Measurements from ENCODE around the gene SOX14.

Gene SOX14

DNA sequence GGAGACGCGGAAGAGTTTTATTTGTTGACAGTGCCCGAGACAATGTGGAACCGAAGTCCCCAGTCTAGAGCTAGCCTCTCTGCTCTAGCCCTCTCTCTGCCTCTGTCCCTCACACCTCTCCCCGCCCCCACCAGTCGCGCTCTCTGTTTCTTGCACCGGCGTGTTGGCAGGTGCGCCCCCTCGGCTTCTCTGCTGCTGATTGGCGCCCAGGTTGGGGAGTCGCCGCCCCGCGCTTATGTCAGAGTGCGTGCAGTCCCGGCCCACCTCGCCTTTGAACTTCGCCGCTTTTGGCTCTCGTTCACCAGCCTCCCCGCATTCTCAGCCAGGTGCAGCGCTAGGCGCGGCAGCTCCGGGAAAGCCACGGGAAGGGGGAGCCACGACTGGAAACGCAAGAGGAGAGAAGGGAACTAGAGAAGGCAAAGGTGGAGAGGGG lies at the start of gene SOX14:
SOX14 (plus strand) TSS at position 315 of the 433 bp plus-strand sequence. CDS start 470 bp downstream, outside the sequence.
- H3K9me3 Mint-ChIP-seq, result no peaks in the 10 kb centered on the region
- peaks cover 14 to 29% of the 10 kb centered on the region in 2 donors for H3K4me1 Mint-ChIP-seq
- peaks cover 76 to 96% of the 10 kb centered on the region in 2 donors for H3K27me3 Mint-ChIP-seq
- peaks cover 2 to 6% of the 10 kb centered on the region in 2 donors for H3K36me3 Mint-ChIP-seq
- ATAC-seq (replicated peaks) (no peak), DNase-seq (no peak)
- peak within 1 kb of the TSS; percentile 41 to 53 for H3K4me3 Mint-ChIP-seq
- H3K27ac Mint-ChIP-seq, result peak within 1 kb of the TSS; percentile 80

DNA sequence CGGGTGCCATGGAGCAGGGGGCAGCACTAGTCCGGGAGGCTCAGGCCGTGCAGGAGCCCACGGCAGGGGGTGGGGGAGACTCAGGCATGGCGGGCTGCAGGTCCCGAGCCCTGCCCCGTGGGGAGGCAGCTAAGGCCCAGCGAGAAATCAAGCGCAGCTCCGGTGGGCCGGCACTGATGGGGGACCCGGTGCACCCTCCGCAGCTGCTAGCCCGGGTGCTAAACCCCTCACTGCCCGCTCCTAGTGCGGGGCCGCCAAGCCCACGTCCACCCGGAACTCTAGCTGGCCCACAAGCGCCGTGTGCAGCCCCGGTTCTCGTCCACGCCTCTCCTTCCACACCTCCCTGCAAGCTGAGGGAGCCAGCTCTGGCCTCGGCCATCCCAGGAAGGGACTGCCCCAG lies 49.6 kb upstream of the SOX14 start:
- Mint-ChIP-seq H3K27ac (no peak overlapping the region), H3K27me3 (no peaks in the 10 kb centered on the region), H3K9me3 (peaks cover 22 to 29% of the 10 kb centered on the region in 2 donors), H3K4me3 (no peak overlapping the region), H3K4me1 (no peaks in the 10 kb centered on the region), H3K36me3 (no peaks in the 10 kb centered on the region)
- ATAC-seq (replicated peaks), result no peak
- no peak for DNase-seq

DNA sequence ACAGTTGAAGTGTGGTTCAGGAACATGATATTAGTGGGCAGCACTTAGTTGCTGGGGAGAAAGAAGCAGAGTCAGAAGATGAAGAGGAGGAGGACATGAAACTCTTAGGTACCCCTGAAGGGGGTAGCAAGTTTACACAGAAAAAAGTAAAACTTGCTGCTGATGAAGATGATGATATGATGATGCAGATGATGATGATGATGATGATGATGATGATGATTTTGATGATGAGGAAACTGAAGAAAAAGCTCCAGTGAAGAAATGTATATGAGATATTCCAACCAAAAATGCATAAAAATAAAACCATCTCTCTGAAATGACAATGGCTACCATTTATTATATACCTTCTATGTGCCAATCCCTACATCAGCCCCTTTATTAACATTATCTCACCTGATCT lies 39.9 kb upstream of the SOX14 start:
- Mint-ChIP-seq H3K4me3 (no peak overlapping the region), H3K36me3 (no peaks in the 10 kb centered on the region)

GRCh38 chr3:137737208-137737607 lies 26.9 kb upstream of the SOX14 start:
- DNase-seq, result no peak
- H3K4me1 Mint-ChIP-seq, result no peaks in the 10 kb centered on the region
- H3K27ac Mint-ChIP-seq, result no peak overlapping the region
- H3K36me3 Mint-ChIP-seq, result no peaks in the 10 kb centered on the region
- ATAC-seq (replicated peaks), result no peak
- H3K4me3 Mint-ChIP-seq, result no peak overlapping the region
- H3K27me3 Mint-ChIP-seq, result no peaks in the 10 kb centered on the region
- peaks cover 15 to 25% of the 10 kb centered on the region in 2 donors for H3K9me3 Mint-ChIP-seq

More for the DNA sequence above, 39.9 kb upstream of the SOX14 start:
- DNase-seq, result no peak
- H3K27me3 Mint-ChIP-seq, result no peaks in the 10 kb centered on the region
- no peak overlapping the region for H3K27ac Mint-ChIP-seq
- ATAC-seq (replicated peaks), result no peak
- H3K9me3 Mint-ChIP-seq, result peaks cover 4 to 12% of the 10 kb centered on the region in 2 donors
- H3K4me1 Mint-ChIP-seq, result no peaks in the 10 kb centered on the region

DNA sequence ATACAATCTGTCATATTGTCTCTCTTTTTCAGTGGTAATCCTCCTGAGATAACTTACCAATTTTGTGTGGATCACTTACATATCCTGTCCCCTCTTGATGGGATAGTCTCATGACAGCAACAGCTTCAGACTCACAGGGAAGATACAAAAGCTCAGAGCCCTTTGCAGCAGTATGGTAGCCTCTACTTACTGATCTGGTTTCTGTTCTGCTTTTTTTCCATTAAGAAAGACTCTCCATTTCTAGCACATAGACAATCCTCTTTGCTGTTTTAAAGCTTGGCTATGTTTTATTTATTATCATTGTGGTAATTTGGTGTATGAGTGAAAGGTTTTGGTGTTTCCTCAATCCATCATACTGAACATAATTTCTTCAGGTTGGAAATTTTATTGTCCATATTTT lies 25.4 kb upstream of the SOX14 start:
- no peaks in the 10 kb centered on the region for H3K36me3 Mint-ChIP-seq
- no peak overlapping the region for H3K27ac Mint-ChIP-seq
- H3K4me3 Mint-ChIP-seq, result no peak overlapping the region
- H3K4me1 Mint-ChIP-seq, result no peaks in the 10 kb centered on the region
- H3K9me3 Mint-ChIP-seq, result peaks cover 13 to 25% of the 10 kb centered on the region in 2 donors
- ATAC-seq (replicated peaks), result no peak
- no peaks in the 10 kb centered on the region for H3K27me3 Mint-ChIP-seq
- DNase-seq, result no peak

GRCh38 chr3:137743608-137744007 lies 20.5 kb upstream of the SOX14 start:
- Mint-ChIP-seq H3K9me3 (peaks cover 3% of the 10 kb centered on the region in 2 donors), H3K4me3 (no peak overlapping the region), H3K36me3 (no peaks in the 10 kb centered on the region), H3K4me1 (no peaks in the 10 kb centered on the region), H3K27ac (no peak overlapping the region), H3K27me3 (peaks cover 0 to 15% of the 10 kb centered on the region in 2 donors)
- no peak for DNase-seq
- ATAC-seq (replicated peaks), result no peak

- Mint-ChIP-seq H3K27ac (no peak overlapping the region), H3K27me3 (peaks cover 1 to 17% of the 10 kb centered on the region in 2 donors), H3K4me3 (no peak overlapping the region), H3K9me3 (peaks cover 0 to 4% of the 10 kb centered on the region in 2 donors), H3K4me1 (no peaks in the 10 kb centered on the region), H3K36me3 (no peaks in the 10 kb centered on the region)
- DNase-seq (no peak), ATAC-seq (replicated peaks) (no peak)
These were observed 17.3 kb upstream of the SOX14 start for GRCh38 chr3:137746808-137747207.

DNA sequence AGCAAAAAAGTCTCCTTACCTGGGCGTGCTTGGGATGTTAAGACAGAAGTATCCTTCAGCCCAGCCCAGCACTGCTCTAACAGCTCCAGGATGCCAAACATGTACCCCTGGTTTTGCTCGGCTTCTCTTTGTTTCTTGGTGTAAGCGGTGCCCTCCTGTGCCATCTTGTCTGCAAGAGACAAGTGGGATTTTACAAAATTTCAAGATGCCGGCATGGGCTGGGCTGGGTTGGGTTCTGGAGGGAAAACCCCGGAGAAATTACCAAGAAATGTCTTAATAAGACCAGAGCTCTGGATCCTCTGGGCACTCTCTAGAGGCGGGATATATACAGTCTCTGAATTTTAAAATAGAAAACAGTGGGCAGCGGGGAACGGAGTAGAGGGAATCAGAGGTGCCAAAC lies 4.6 kb upstream of the SOX14 start:
- Mint-ChIP-seq H3K9me3 (peaks cover 10% of the 10 kb centered on the region in 2 donors), H3K4me3 (no peak overlapping the region), H3K4me1 (peaks cover 10 to 12% of the 10 kb centered on the region in 2 donors), H3K36me3 (peaks cover 0 to 2% of the 10 kb centered on the region in 2 donors), H3K27ac (no peak overlapping the region), H3K27me3 (peaks cover 59 to 63% of the 10 kb centered on the region in 2 donors)
- ATAC-seq (replicated peaks) (no peak), DNase-seq (no peak)

GRCh38 chr3:137760341-137761098 lies 3.6 kb upstream of the SOX14 start:
- no peak overlapping the region for H3K4me3 Mint-ChIP-seq
- H3K4me1 Mint-ChIP-seq, result peaks cover 12 to 15% of the 10 kb centered on the region in 2 donors
- H3K9me3 Mint-ChIP-seq, result peaks cover 3 to 4% of the 10 kb centered on the region in 2 donors
- ATAC-seq (replicated peaks) (no peak), DNase-seq (no peak)
- peaks cover 2 to 4% of the 10 kb centered on the region in 2 donors for H3K36me3 Mint-ChIP-seq
- peak overlapping the region; percentile 20 for H3K27ac Mint-ChIP-seq
- peaks cover 64 to 68% of the 10 kb centered on the region in 2 donors for H3K27me3 Mint-ChIP-seq

GRCh38 chr3:137761099-137761562 lies 3.0 kb upstream of the SOX14 start:
- no peak for DNase-seq
- Mint-ChIP-seq H3K9me3 (peaks cover 3 to 4% of the 10 kb centered on the region in 2 donors), H3K4me1 (peaks cover 12 to 17% of the 10 kb centered on the region in 2 donors), H3K36me3 (peaks cover 2 to 4% of the 10 kb centered on the region in 2 donors), H3K27ac (peak overlapping the region; percentile 20), H3K4me3 (no peak overlapping the region), H3K27me3 (peaks cover 70 to 74% of the 10 kb centered on the region in 2 donors)
- ATAC-seq (replicated peaks), result no peak

DNA sequence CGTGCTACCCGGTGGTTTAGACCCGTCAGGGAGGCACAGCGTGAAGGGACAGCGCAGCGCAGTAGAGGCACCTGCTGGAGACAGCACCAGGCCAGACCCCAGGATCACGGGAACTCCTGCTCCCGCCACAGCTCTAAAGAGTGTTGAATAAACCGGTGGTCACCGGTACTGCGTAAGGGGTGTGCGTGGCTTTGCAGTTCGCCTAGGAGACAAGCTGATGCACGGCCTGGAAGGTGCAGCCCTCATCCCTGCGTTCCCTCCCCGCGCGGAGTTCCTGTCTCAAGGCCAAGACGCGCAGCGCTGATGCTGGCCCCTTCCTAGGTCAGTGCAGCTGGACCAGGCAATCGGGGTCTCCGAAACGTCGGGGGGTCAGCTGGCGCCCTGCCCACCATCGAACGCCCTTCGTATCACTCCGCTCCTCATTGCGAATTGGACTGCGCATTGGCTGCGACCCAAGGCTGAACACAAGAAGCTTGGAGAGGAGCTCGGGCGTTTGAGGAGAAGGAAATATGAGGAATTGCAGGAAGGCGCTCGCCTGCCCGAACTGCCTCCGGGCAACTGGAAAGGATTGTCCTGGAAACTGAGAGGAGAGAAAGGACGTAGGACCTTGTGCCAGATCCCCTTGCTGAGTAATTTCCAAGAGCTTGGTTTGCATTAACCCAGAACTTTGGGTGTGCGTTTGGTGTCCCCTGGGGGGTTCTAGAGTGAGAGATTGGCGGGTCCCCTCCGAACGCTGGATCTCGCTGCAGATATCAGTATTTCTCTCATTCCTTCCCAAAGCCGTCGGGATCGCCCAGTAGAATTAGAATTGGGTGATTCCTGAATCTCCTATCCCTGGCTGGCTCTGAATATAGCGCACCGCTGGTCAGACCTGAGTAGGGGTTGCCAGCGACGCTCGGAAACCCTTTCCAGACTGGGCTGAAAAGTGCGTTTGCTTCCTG lies 2.3 kb upstream of the SOX14 start:
- peaks cover 75 to 81% of the 10 kb centered on the region in 2 donors for H3K27me3 Mint-ChIP-seq
- peaks cover 12 to 17% of the 10 kb centered on the region in 2 donors for H3K4me1 Mint-ChIP-seq
- peaks cover 1 to 2% of the 10 kb centered on the region in 2 donors for H3K9me3 Mint-ChIP-seq
- DNase-seq (no peak), ATAC-seq (replicated peaks) (no peak)
- H3K27ac Mint-ChIP-seq, result peak overlapping the region; percentile 56
- H3K4me3 Mint-ChIP-seq, result peak overlapping the region in 1 of 2 donors; percentile 32
- peaks cover 2 to 4% of the 10 kb centered on the region in 2 donors for H3K36me3 Mint-ChIP-seq

- no peaks in the 10 kb centered on the region for H3K9me3 Mint-ChIP-seq
- peaks cover 2 to 4% of the 10 kb centered on the region in 2 donors for H3K36me3 Mint-ChIP-seq
- ATAC-seq (replicated peaks) (no peak), DNase-seq (no peak)
- no peak overlapping the region for H3K4me3 Mint-ChIP-seq
- peaks cover 74 to 92% of the 10 kb centered on the region in 2 donors for H3K27me3 Mint-ChIP-seq
- peak overlapping the region; percentile 80 for H3K27ac Mint-ChIP-seq
- peaks cover 12 to 20% of the 10 kb centered on the region in 2 donors for H3K4me1 Mint-ChIP-seq
These were observed 1.2 kb upstream of the SOX14 start for GRCh38 chr3:137762674-137763593.

- DNase-seq, result no peak
- Mint-ChIP-seq H3K36me3 (peaks cover 2 to 4% of the 10 kb centered on the region in 2 donors), H3K9me3 (no peaks in the 10 kb centered on the region), H3K4me1 (peaks cover 12 to 24% of the 10 kb centered on the region in 2 donors), H3K27me3 (peaks cover 77 to 94% of the 10 kb centered on the region in 2 donors), H3K4me3 (no peak overlapping the region), H3K27ac (peak overlapping the region; percentile 37)
- no peak for ATAC-seq (replicated peaks)
These were observed 549 bp upstream of the SOX14 start for GRCh38 chr3:137763594-137763938.
